Activated T-helper 2 cell treated with anti-CD3 and anti-CD28 coated beads, Interferon-gamma antibody, Interleukin-2, Interleukin-4, amounts not matched to agents 10 μg/mL and 5 μg/mL and 100 μg/mL, durations not matched to agents 14 hours and 24 hours and 36 hours (primary cell): ENCODE measurements around the gene SALL4. TPM values are rescaled to one million over a fixed set of nuclear protein-coding genes. Genes with fewer than 3 reads are reported as not detected.
"Not testable (repeated sequence)": the region's sequence is repeated elsewhere in the genome, so short reads cannot be mapped to it uniquely, and the experiment has no call there.

Experiments
- DNase-seq: peaks from one replicate; pipeline ENCODE4 v3.0.0; 2021; ENCODE audit warnings: low spot score
- H3K27ac Mint-ChIP-seq: one replicate; pipeline ENCODE4 v1.8.0; 2021; ENCODE audit warnings: mixed read lengths
- H3K27me3 Mint-ChIP-seq: one replicate; pipeline ENCODE4 v1.8.0; 2021; ENCODE audit warnings: low read depth, mixed read lengths
- H3K36me3 Mint-ChIP-seq: one replicate; pipeline ENCODE4 v1.8.0; 2021; ENCODE audit warnings: low read depth, mixed read lengths
- H3K4me1 Mint-ChIP-seq: one replicate; pipeline ENCODE4 v1.8.0; 2021; ENCODE audit warnings: low read depth, mixed read lengths
- H3K4me3 Mint-ChIP-seq: one replicate; pipeline ENCODE4 v1.8.0; 2021; ENCODE audit warnings: low read depth, mild to moderate bottlenecking, moderate library complexity, mixed read lengths
- H3K9me3 Mint-ChIP-seq: one replicate; pipeline ENCODE4 v1.8.0; 2021; ENCODE audit warnings: mixed read lengths
- intact Hi-C: fragments of 100-400 bp; cut with micrococcal nuclease; formaldehyde crosslinking; loops from one replicate; pipeline ENCODE4 v1.15.1; 2023
- total RNA-seq: library from RNA; stranded (reverse); gene quantifications from 2 replicates; pipeline ENCODE4 v1.2.3, GENCODE V29; 2022

The SALL4 gene
- total RNA-seq, 1 donor from 2014 or later, result 2.3 TPM

GRCh38 chr20:51800060-51800871 is 2.1 kb downstream of the SALL4 start:
- no peak overlapping the region for H3K27ac Mint-ChIP-seq
- intact Hi-C loops, result loop anchor here (5.0 kb wide), 1 partner anchor 33 kb away; the partner anchor contains the start of gene ATP9A
- H3K9me3 Mint-ChIP-seq, result no peaks in the 10 kb centered on the region
- DNase-seq, result peak; percentile 46
- H3K4me3 Mint-ChIP-seq, result peak overlapping the region; percentile 60
- peaks cover 57% of the 10 kb centered on the region for H3K27me3 Mint-ChIP-seq
- H3K4me1 Mint-ChIP-seq, result peaks cover 13% of the 10 kb centered on the region
- H3K36me3 Mint-ChIP-seq, result no peaks in the 10 kb centered on the region

DNA sequence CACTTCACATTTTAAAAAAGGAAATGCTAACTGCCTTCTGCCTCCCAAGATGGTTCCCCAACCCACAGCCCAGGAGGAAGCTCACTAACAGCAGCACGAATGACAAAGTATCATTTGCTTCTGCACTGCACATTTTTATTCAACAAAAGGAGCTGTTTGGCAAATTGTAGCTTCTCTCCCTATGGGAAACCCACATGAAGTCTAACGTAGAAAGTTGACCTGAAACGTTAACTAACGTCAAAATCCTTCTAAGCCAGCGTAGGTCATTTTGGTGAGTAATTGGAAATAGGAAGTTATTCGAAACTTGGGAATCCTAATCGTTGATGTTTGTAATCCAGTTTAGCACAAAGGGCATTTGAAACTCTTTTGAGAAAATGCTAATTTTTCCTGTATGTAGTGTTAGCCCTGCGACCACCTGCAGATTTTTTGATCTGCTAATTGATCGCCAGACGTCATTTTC is 2.9 kb downstream of the SALL4 start:
- Mint-ChIP-seq H3K27me3 (peaks cover 54% of the 10 kb centered on the region), H3K36me3 (no peaks in the 10 kb centered on the region), H3K27ac (no peak overlapping the region), H3K4me1 (peaks cover 13% of the 10 kb centered on the region), H3K4me3 (no peak overlapping the region), H3K9me3 (no peaks in the 10 kb centered on the region)
- intact Hi-C loops, result loop anchor here (10.0 kb wide), 2 partner anchors 165 kb away; no protein-coding TSS in a partner anchor
- no peak for DNase-seq

DNA sequence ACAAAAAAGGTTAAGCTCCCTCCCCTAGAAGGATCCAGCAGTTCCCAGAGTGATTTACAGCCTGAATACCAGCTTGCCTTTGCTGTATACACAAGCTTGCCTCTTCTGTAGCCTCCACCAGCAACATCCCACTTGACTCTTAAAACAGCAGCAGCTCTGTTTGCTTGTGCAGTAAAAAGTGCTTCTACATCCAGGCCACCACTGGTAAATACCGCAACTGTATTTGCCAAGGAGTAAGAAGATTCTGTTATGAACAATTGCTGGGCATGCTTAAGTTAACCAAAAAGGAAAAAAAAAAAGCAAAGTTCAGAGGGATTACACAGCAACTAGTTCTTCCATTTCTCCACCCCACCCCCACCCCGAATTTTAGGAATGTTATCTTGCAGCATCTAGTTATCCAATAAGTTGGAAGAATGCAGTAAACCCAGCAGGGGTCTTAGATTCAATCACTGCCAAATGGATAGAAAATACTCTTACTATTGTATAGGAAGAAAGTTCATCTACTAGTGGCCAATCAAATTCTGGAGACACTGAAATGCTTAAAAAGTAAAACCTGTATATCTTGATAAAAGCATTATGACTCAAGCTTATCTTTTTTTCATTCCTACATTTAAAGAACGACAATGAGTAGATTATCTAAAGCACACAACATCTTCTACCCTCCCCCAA is 4.8 kb downstream of the SALL4 start:
- DNase-seq, result no peak
- H3K9me3 Mint-ChIP-seq, result no peaks in the 10 kb centered on the region
- H3K4me3 Mint-ChIP-seq, result no peak overlapping the region
- peaks cover 13% of the 10 kb centered on the region for H3K4me1 Mint-ChIP-seq
- no peaks in the 10 kb centered on the region for H3K36me3 Mint-ChIP-seq
- H3K27ac Mint-ChIP-seq, result no peak overlapping the region
- intact Hi-C loops, result loop anchor here (10.0 kb wide), 2 partner anchors 163 to 167 kb away; no protein-coding TSS in a partner anchor
- peaks cover 42% of the 10 kb centered on the region for H3K27me3 Mint-ChIP-seq

GRCh38 chr20:51796340-51796739 is 6.0 kb downstream of the SALL4 start:
- H3K27me3 Mint-ChIP-seq, result peaks cover 39% of the 10 kb centered on the region
- peaks cover 13% of the 10 kb centered on the region for H3K4me1 Mint-ChIP-seq
- no peaks in the 10 kb centered on the region for H3K36me3 Mint-ChIP-seq
- no peak overlapping the region for H3K4me3 Mint-ChIP-seq
- intact Hi-C loops, result loop anchor here (10.0 kb wide), 2 partner anchors 162 to 168 kb away; no protein-coding TSS in a partner anchor
- DNase-seq, result no peak
- no peak overlapping the region for H3K27ac Mint-ChIP-seq
- no peaks in the 10 kb centered on the region for H3K9me3 Mint-ChIP-seq

DNA sequence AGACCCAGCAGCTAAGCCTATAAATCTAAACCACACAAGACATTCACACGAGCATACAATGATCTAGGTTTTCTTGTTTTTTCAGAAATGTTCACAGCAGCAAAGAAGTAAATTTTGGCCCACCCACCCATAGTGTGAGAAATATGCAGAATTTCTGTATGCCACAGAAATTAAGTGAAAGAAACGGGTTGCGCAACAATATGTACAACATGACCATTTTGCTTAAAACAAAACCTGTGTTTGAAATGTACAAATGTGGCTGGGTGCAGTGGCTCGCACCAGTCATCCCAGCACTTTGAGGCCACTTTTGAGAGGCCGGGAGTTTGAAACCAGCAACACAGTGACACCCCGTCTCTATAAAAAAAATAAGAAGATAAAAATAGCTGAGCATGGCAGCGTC is 9.4 kb downstream of the SALL4 start:
- Mint-ChIP-seq H3K27me3 (peaks cover 13% of the 10 kb centered on the region), H3K36me3 (no peaks in the 10 kb centered on the region), H3K27ac (no peak overlapping the region), H3K4me3 (no peak overlapping the region), H3K9me3 (no peaks in the 10 kb centered on the region), H3K4me1 (peaks cover 5% of the 10 kb centered on the region)
- DNase-seq, result no peak
- intact Hi-C loops, result loop anchor here (10.0 kb wide), 2 partner anchors 158 to 172 kb away; no protein-coding TSS in a partner anchor

GRCh38 chr20:51791626-51792025 is 10.7 kb downstream of the SALL4 start:
- H3K4me3 Mint-ChIP-seq, result no peak overlapping the region
- no peak overlapping the region for H3K27ac Mint-ChIP-seq
- peaks cover 7% of the 10 kb centered on the region for H3K27me3 Mint-ChIP-seq
- H3K4me1 Mint-ChIP-seq, result no peaks in the 10 kb centered on the region
- no peak for DNase-seq
- intact Hi-C loops, result loop anchor here (10.0 kb wide), 2 partner anchors 157 to 173 kb away; no protein-coding TSS in a partner anchor
- no peaks in the 10 kb centered on the region for H3K36me3 Mint-ChIP-seq
- H3K9me3 Mint-ChIP-seq, result no peaks in the 10 kb centered on the region

DNA sequence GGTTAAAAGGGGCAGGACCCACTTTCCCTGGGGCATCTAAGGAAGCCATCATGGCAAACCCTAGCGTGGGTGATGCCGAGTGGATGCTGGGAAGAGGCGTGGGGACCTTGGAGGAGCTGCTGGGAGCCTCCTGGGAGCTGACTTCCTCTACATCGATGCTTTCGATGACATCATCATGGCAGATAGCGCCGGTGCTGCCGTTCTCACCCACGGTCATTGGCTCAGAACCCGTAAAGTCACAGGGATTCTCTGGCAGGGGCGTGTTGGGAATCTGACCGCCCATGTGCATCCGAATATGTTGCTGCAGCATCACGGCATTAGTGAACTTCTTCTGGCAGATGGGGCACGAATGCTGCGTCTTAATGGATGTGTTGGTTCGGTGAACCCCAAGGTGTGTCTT is 12.1 kb downstream of the SALL4 start:
- intact Hi-C loops, result loop anchor here (10.0 kb wide), 2 partner anchors 155 to 175 kb away; no protein-coding TSS in a partner anchor
- no peak for DNase-seq
- peaks cover 3% of the 10 kb centered on the region for H3K27me3 Mint-ChIP-seq
- H3K36me3 Mint-ChIP-seq, result no peaks in the 10 kb centered on the region
- H3K4me3 Mint-ChIP-seq, result no peak overlapping the region
- H3K27ac Mint-ChIP-seq, result no peak overlapping the region
- no peaks in the 10 kb centered on the region for H3K9me3 Mint-ChIP-seq
- H3K4me1 Mint-ChIP-seq, result no peaks in the 10 kb centered on the region

GRCh38 chr20:51789434-51789833 is 12.9 kb downstream of the SALL4 start:
- Mint-ChIP-seq H3K27ac (no peak overlapping the region), H3K4me1 (no peaks in the 10 kb centered on the region), H3K4me3 (no peak overlapping the region), H3K36me3 (no peaks in the 10 kb centered on the region), H3K27me3 (peaks cover 3% of the 10 kb centered on the region), H3K9me3 (no peaks in the 10 kb centered on the region)
- DNase-seq, result no peak
- intact Hi-C loops, result no loop called here

GRCh38 chr20:51788822-51789221 is 13.5 kb downstream of the SALL4 start:
- H3K36me3 Mint-ChIP-seq, result no peaks in the 10 kb centered on the region
- intact Hi-C loops, result no loop called here
- H3K4me1 Mint-ChIP-seq, result no peaks in the 10 kb centered on the region
- no peaks in the 10 kb centered on the region for H3K9me3 Mint-ChIP-seq
- H3K27ac Mint-ChIP-seq, result no peak overlapping the region
- no peak for DNase-seq
- peaks cover 3% of the 10 kb centered on the region for H3K27me3 Mint-ChIP-seq
- no peak overlapping the region for H3K4me3 Mint-ChIP-seq

GRCh38 chr20:51784299-51784698 is 18.0 kb downstream of the SALL4 start:
- Mint-ChIP-seq H3K27me3 (no peaks in the 10 kb centered on the region), H3K27ac (no peak overlapping the region), H3K4me3 (no peak overlapping the region), H3K36me3 (no peaks in the 10 kb centered on the region), H3K9me3 (no peaks in the 10 kb centered on the region), H3K4me1 (no peaks in the 10 kb centered on the region)
- intact Hi-C loops, result no loop called here
- no peak for DNase-seq

GRCh38 chr20:51778229-51778759 is 24.0 kb downstream of the SALL4 start:
- intact Hi-C loops, DNase-seq, H3K4me3 Mint-ChIP-seq, H3K9me3 Mint-ChIP-seq, H3K4me1 Mint-ChIP-seq, H3K27ac Mint-ChIP-seq, H3K27me3 Mint-ChIP-seq, H3K36me3 Mint-ChIP-seq: not testable (repeated sequence)

GRCh38 chr20:51775241-51775640 is 27.1 kb downstream of the SALL4 start:
- no peak overlapping the region for H3K4me3 Mint-ChIP-seq
- no peak for DNase-seq
- no peaks in the 10 kb centered on the region for H3K36me3 Mint-ChIP-seq
- no peak overlapping the region for H3K27ac Mint-ChIP-seq
- H3K27me3 Mint-ChIP-seq, result peaks cover 7% of the 10 kb centered on the region
- peaks cover 5% of the 10 kb centered on the region for H3K9me3 Mint-ChIP-seq
- intact Hi-C loops, result no loop called here
- no peaks in the 10 kb centered on the region for H3K4me1 Mint-ChIP-seq

DNA sequence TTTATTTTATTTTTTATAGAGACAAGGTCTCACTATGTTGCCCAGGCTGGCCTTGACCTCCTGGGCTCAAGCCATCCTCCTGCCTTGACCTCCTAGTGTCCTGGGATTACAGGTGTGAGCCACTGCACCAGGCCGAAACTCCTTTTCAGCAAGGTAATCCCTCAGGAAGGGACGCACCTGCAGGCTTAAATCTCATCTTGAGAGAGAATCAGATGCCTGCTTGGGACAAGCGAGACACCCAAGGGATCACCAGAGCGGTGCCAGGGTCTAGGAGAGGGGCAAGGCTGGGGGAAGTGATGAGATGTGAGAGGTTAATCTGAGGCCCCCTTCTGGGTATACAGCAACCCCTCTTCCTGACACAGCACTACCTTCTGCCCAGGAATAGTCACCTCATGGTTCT is 30.1 kb downstream of the SALL4 start:
- Mint-ChIP-seq H3K27me3 (peaks cover 26% of the 10 kb centered on the region), H3K4me3 (no peak overlapping the region), H3K27ac (no peak overlapping the region), H3K9me3 (no peaks in the 10 kb centered on the region), H3K4me1 (peaks cover 7% of the 10 kb centered on the region), H3K36me3 (no peaks in the 10 kb centered on the region)
- intact Hi-C loops, result no loop called here
- DNase-seq, result no peak
